ENCODE results near the gene SPEM2.
A peak's percentile ranks its signal among the peaks of the same experiment; 100 is the strongest.

Gene SPEM2

DNA sequence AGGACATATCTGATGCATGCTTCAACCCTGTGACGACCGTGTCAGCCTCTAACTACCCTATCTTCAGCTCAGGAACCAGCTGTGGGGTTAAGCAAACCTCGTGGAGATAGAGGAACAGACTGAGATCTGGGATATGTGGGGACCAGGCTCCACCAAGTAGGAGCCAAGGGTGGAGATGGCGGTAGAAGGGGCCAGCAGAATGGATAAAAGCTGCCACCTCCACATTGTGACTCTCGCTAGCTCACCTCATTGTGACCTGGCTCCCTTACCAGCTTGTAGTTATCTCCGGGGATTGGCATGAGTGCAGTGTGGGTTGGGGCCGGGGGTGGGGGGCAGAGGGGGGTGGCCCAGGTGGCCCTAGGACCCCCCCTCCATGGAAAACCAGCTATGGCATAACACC, at the start of gene SPEM2:
TSS of gene SPEM2 (plus strand) at position 301 of the 400 bp plus-strand sequence. CDS start at position 374, 73 bp downstream.
- DNase-seq (ENCODE audit: low spot score) = no peak

DNA sequence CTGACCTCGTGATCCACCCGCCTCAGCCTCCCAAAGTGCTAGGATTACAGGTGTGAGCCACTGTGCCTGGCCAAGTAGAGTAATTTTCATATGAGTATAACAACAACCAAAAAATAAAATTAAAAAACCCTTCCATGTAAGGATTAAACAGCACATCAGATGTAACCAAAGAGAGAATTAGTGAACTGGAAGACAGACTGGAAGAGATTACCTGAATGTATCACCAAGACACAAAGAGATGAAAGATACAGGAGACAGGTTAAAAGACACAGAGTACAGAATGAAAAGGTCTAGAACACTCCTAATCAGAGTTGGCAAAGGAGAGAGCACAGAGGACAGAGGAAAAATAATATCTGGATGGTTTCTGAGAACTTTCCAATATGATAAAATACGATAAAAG, 46.3 kb upstream of the SPEM2 start:
- no peak for DNase-seq (ENCODE audit: low spot score)

- peak; percentile 59 for DNase-seq (ENCODE audit: low spot score)
These were observed 45.1 kb upstream of the SPEM2 start for GRCh38 chr17:7380321-7380720.

- peak; percentile 47 for DNase-seq (ENCODE audit: low spot score)
These were observed 44.3 kb upstream of the SPEM2 start, which contains the start of gene TNK1 for GRCh38 chr17:7380855-7381683. TNK1 (plus strand) TSS chr17:7381089; CDS start chr17:7382927, 1,838 bp downstream.

- no peak for DNase-seq (ENCODE audit: low spot score)
These were observed 42.5 kb upstream of the SPEM2 start for GRCh38 chr17:7382901-7383300.

DNA sequence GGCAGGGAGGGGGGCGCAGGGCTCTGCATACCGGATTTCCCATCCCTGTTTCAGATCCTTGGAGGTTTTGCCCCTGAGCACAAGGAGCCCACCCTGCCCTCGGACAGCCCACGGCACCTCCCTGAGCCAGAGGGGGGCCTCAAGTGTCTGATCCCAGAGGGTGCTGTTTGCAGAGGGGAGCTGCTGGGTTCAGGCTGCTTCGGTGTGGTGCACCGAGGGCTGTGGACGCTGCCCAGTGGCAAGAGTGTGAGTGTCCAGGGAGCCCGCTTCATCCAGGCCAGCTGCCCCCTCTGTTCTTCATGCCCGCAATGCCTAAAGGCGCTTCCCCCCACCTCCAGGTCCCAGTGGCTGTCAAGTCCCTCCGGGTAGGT, 42.1 kb upstream of the SPEM2 start:
- no peak for DNase-seq (ENCODE audit: low spot score)

DNA sequence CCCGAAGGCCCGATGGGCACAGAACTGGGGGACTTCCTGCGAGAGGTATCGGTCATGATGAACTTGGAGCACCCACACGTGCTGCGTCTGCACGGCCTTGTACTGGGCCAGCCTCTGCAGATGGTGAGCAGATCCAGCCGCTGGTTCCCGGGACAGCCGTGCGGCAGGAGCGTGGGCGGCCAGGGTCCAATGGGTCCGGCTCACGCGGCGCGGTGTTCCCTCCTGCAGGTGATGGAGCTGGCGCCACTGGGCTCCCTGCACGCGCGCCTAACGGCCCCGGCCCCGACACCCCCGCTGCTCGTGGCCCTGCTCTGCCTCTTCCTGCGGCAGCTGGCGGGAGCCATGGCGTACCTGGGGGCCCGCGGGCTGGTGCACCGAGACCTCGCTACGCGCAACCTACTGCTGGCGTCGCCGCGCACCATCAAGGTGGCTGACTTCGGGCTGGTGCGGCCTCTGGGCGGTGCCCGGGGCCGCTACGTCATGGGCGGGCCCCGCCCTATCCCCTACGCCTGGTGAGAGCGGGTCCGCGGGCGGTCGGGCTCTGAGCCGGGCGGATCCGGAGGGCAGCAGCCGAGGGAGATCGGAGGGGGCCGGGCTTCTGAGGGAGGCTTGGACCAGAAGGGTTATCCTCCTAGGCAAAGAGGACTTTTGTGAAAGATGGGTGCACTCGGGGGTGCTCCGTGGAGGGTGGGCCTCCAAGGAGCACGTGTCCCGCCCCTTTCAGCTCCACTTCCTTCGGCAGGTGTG, 41.5 kb upstream of the SPEM2 start:
- DNase-seq (ENCODE audit: low spot score) = peak; percentile 66

DNA sequence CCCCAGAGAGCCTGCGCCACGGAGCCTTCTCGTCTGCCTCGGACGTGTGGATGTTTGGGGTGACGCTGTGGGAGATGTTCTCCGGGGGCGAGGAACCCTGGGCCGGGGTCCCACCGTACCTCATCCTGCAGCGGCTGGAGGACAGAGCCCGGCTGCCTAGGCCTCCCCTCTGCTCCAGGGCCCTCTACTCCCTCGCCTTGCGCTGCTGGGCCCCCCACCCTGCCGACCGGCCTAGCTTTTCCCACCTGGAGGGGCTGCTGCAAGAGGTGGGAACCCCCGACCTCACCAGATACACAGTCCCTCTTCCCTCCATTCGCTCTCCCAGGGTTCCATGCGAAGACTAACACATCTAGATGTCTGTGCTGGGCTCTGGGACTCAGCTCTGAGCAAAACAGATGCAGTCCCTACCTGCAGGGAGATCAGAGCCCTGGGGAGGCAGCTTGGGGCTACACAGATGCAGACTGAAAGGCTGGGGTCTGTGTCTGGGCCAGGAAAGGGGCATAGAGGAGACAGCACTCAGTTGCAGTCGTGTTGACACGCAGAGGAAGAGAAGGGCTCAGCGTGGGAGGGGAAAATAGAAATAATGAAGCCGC, 40.8 kb upstream of the SPEM2 start:
- DNase-seq (ENCODE audit: low spot score) = no peak

DNA sequence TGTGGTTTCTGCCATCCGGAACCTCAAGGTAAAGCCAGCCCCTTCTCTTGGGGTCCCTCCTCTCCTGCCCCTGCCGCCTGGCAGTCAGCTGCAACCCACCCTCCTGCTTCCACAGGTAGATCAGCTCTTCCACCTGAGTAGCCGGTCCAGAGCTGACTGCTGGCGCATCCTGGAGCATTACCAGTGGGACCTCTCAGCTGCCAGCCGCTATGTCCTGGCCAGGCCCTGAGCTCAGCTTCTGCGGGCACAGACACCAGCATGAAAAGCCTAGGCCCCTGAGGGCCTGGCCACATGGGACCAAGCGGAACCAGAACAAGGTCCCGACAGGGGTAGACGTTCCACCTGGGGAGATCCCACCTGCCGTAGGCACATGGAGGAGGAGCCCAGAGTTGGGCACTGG, 36.6 kb upstream of the SPEM2 start:
- no peak for DNase-seq (ENCODE audit: low spot score)

DNA sequence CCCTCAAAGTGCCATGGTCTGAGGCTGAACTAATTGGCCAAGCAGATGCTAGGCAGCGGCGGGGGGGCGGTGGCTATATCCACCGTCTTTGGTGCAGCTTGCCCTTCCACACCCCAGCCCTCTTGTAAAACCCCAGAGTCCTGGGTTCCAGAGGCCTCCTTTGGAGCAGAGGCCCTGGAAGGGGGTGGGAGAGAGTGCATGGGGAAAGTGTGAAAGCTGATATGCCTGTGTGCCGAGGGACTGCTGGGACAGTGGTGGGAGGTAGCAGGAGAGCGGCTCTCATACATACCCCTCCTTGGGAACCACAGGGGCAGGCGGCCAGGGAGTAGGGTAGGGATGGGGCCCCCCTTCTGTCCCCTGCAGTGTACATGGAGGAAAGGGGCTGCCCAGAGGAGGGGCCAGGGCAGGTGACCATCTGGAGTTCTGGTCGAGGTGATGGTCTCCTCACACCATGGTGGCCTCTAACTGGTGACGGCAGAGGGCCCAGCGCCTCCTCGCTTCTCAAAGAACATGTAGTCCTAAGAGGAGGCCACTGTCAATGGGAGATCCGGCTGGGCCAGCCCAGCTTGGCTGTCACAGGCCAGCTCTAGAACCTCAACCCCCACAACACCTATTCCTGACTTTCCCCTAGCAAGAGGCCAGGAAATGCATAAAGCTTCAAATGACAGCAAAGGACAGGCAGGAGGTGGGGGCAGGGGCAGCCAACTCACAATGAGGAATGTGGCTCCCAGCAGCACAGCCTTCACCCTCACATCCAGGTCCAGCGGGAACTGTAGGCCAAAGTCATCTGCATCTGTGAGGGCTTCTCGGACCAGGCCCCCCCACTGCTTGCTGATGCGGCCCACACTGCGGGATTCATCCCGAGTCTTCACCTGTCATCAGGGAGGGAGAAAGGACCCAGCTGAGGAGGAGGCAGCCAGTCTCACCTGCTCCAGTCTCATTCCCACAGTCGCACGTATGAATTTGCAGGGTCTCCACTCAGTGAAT, 35.2 kb upstream of the SPEM2 start:
- no peak for DNase-seq (ENCODE audit: low spot score)

DNA sequence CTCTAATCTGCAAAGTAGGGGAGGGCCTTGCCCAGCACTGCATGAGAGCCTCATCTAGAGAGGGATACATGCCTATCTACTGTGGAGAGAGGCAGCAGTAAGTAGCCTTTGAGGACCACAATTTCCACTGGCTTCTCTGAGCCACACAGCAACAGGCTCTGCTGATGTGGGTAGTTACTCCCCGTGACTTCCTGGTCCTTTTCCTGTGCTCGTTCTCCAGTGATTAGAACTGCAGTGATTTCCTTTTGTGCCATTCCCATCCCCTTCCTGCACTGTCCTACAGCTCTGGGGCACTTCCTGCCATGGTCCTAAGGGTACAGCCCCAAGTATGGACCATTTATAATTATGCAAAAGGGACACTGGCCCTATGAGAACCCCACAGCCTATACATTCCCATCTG, 34.1 kb upstream of the SPEM2 start:
- DNase-seq (ENCODE audit: low spot score) = no peak

DNA sequence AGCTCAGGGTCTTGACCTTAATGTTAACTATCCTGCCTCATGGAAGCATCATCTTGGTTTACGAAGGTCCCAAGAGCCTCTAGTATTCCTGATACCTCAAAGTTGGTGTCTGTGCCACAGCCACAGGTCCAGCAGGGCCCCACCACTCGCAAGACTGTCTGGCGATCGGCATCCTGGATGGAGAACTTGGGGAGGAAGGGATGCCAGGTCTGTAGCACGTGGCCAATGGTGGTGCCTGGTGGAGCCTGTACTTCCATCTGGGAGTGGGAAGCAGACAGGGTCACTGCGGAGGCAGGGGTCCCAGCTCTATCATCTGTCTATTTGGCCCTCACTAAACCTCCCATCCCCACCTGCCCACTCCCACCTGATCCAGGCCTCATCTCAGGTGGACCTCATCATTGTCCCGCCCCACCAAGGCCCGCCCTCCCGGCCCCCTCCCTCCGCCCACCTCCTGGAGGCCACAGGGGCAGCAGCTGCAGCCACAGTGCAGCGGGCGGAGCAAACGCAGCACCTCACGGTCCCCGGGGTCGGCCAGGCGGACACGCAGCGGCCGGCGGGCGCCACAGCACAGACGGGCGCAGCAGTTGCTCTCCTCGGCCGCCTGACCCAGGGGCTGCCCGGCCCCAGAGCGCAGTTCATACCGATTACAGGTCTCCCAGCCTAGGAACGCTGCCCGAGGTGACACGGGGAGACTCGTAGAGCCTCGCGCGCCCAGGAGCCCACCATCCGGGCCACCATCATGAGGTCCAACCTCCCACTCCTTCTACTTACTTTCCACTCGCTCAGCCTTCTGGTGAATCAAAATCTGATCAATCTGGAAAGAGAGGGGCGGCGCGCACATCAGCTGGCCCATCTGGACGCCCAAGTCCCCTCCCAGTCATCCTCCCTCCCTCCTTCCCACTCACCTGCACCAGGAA, 32.5 kb upstream of the SPEM2 start:
- DNase-seq (ENCODE audit: low spot score) = no peak

DNA sequence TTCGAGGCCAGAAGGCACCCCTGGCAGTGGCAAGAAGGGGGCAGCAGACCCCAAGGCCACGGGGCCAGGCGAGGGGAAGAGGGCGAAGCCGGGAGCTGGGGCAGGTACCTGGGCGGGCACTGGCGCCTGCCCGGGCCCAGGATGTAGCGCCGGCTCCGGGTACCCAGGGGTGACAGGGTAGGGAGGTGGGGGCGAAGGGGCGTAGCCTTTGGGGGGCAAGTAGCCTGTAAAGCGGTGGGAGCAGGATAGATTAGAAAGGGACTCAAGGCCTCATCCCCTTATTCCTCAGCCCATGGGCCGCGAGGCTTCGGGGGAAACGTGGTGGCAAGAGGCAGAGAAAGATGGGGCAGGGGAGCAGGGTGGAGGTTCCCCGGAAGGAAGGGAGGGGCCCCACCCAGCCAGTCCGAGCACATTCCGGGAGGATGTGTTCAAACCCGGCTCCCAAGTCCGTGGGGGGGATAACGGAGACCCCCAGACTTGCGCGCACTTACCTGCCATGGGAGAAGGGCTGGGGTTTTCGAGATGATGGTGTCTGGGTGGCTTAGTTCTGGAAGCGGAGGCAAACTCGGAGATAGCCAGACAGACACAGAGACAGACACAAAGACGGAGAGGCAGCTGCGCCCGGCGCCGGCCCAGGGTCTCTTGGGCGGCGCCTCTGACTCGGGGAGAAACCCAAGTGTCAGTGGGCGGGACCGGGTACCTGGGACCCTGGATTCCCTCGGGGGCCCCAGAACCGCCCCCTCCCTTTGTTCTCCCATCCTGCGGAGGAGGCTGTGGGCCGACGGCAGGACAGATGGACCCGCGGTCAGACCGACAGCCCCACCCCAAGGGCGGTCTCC, 31.6 kb upstream of the SPEM2 start:
- DNase-seq (ENCODE audit: low spot score) = peak; percentile 66

DNA sequence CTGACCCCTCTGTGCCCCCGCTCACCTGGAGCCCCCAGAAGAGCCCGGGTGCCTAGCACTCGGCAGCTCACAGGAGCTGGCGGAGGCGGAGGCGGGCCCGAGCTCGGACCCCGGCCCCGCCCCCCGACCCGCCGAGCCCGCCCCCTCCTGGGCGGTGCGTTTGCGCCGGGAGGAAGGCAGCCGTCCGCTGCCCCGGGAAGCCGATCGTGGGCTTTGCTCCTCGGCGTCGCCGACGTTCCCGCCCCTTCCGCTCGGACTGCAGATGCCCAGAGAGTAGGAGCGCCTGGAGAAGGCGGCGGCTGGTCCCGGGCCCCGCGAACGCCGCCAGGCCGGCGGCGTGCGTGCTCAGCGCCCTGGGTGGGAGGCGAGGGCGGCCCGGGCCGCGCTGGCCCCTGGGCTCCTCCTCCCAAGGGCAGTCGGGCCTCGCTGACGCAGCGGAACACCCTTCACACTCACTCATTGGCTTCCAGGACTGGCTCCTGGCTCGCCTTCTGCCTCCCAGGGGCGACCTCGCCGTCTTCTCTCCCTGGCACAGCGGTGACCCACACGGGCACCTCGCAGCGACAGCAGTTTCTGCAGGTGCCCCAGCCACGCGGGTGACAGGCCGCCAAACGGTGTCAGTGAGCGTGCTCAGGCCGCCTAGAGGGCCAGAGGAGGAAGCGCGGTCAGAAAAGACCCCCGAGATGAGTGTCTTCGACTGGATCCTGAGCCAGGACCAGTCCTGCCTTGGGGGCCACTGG, 30.8 kb upstream of the SPEM2 start, which contains the start of gene PLSCR3:
TSS of gene PLSCR3 (minus strand) at position 74 of the 740 bp plus-strand sequence. CDS start 415 bp downstream, outside the sequence.
- DNase-seq (ENCODE audit: low spot score) = peak; percentile 97

- DNase-seq (ENCODE audit: low spot score) = no peak
These were observed 29.3 kb upstream of the SPEM2 start for GRCh38 chr17:7396147-7396546.

- no peak for DNase-seq (ENCODE audit: low spot score)
These were observed 26.8 kb upstream of the SPEM2 start for GRCh38 chr17:7398612-7399011.

GRCh38 chr17:7403043-7403726, 22.2 kb upstream of the SPEM2 start:
- no peak for DNase-seq (ENCODE audit: low spot score)

GRCh38 chr17:7403727-7403976, 21.8 kb upstream of the SPEM2 start:
- DNase-seq (ENCODE audit: low spot score) = peak; percentile 92

Data from GM03348 (cell line).